IMR-90 (cell line): ENCODE measurements around the gene SPCS2.

ENCODE experiments used
- POLR2A ChIP-seq: IDR thresholded peaks from 2 replicates; pipeline ENCODE4 v1.6.1; 2012; ENCODE audit warnings: mild to moderate bottlenecking, low read depth, low read length
- TF ChIP-seq, protein P1 (sequence below): conservative IDR thresholded peaks from 2 replicates; pipeline ENCODE4 v1.5.1; 2012; ENCODE audit warnings: mild to moderate bottlenecking, low read depth, low read length, improper control_type of control experiment
- TF ChIP-seq, protein P2 (sequence below): fragments of 150-350 bp; IDR thresholded peaks from 2 replicates; pipeline ENCODE4 v1.6.1; 2017; ENCODE audit warnings: mild to moderate bottlenecking, antibody characterized with exemption, low read length, low read depth

DNA sequence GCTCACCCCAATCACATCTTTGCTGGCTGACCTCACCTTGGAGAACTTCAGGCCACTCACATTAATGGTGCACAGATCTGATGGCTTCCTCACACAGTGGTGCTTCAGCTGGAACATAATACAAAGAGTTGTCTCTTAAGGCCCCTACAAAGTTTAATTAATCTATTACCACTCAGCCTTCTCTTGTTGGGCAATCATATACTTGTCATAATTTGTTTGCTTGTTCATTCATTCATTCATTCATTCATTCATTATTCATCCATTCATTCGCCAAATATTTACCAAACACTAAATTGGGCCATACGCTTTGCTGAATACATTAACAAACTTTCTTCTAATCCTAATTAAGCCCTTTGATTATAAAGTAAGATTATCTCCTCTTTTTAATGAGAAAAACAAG is 15.3 kb upstream of the SPCS2 start:
- TF ChIP-seq, protein P1, sequence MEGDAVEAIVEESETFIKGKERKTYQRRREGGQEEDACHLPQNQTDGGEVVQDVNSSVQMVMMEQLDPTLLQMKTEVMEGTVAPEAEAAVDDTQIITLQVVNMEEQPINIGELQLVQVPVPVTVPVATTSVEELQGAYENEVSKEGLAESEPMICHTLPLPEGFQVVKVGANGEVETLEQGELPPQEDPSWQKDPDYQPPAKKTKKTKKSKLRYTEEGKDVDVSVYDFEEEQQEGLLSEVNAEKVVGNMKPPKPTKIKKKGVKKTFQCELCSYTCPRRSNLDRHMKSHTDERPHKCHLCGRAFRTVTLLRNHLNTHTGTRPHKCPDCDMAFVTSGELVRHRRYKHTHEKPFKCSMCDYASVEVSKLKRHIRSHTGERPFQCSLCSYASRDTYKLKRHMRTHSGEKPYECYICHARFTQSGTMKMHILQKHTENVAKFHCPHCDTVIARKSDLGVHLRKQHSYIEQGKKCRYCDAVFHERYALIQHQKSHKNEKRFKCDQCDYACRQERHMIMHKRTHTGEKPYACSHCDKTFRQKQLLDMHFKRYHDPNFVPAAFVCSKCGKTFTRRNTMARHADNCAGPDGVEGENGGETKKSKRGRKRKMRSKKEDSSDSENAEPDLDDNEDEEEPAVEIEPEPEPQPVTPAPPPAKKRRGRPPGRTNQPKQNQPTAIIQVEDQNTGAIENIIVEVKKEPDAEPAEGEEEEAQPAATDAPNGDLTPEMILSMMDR: no peak
- no peak for TF ChIP-seq POLR2A
- TF ChIP-seq, protein P2, sequence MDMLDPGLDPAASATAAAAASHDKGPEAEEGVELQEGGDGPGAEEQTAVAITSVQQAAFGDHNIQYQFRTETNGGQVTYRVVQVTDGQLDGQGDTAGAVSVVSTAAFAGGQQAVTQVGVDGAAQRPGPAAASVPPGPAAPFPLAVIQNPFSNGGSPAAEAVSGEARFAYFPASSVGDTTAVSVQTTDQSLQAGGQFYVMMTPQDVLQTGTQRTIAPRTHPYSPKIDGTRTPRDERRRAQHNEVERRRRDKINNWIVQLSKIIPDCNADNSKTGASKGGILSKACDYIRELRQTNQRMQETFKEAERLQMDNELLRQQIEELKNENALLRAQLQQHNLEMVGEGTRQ: no peak
